Tibial nerve (tissue), 3 donors: ENCODE results near the gene AP1M2.

ENCODE experiments used
- CTCF ChIP-seq, 5 experiments: fragments of 200-600 bp in 3 of 5; fragments of 450-650 bp in 2 of 5; sonication (generic) in 3 of 5; IDR thresholded peaks; one replicate each; pipeline ENCODE4 v1.5.1; 2016 to 2019; ENCODE audit warnings: antibody characterized with exemption in 5 of 5, mild to moderate bottlenecking in 3 of 5, moderate library complexity in 2 of 5
- POLR2A ChIP-seq, 2 donors: fragments of 450-650 bp; IDR thresholded peaks; one replicate each; pipeline ENCODE4 v1.6.1; 2017; ENCODE audit warnings: antibody characterized with exemption in 2 of 2, mild to moderate bottlenecking in 2 of 2, moderate library complexity in 2 of 2

GRCh38 chr19:10624585-10624984 lies 37.5 kb upstream of the AP1M2 start:
- no peak for TF ChIP-seq CTCF (IDR thresholded peaks at IDR 0.05)
- no peak for TF ChIP-seq POLR2A (IDR thresholded peaks at IDR 0.05)
